H1 (cell line): Measurements from ENCODE around the gene IL1RAP. TPM values are rescaled to one million over a fixed set of nuclear protein-coding genes. Genes with fewer than 3 reads are reported as not detected.

ENCODE experiments used
- HDAC2 ChIP-seq, 2 experiments: fragments of 300-600 bp in 1 of 2; sonication (generic) in 1 of 2; IDR thresholded peaks; 2 replicates each; pipeline ENCODE4 v1.6.1; 2011 to 2012; ENCODE audit warnings: low read depth in 2 of 2, low read length in 2 of 2, mild to moderate bottlenecking in 2 of 2, moderate library complexity in 2 of 2, borderline replicate concordance in 1 of 2, inconsistent platforms in 1 of 2
- TEAD4 ChIP-seq: IDR thresholded peaks from 2 replicates; pipeline ENCODE4 v1.6.1; 2012; ENCODE audit warnings: low read depth, low read length, inconsistent platforms, mixed read lengths
- polyA plus RNA-seq, 7 experiments: library from polyadenylated mRNA; depleted of rRNA in 3 of 7; stranded (reverse) in 5 of 7; unstranded in 2 of 7; fragments of >200 nt in 5 of 7; fragments of 200-250 nt in 2 of 7; gene quantifications; 1 replicate in 5 of 7; 2 replicates in 1 of 7; 4 replicates in 1 of 7; pipeline versions ENCODE4 v1.2.1 to v1.2.3, GENCODE V29; 2011 to 2013; ENCODE audit warnings: missing spikeins in 2 of 7, mixed read lengths in 2 of 7
- total RNA-seq: library from RNA; stranded (reverse); fragmentation: NEBNext Ultra II Directional; extraction: Animal tissue kit (Norgen Biotek cat#: 25700); gene quantifications from 2 replicates; pipeline ENCODE4 v1.2.1, GENCODE V29; 2021

The IL1RAP gene
- total and polyA plus RNA-seq, 2 of the 8 experiments (the other 6 are each of a cell fraction or from before 2014, with no cell fraction given), result 2.4 to 3.9 TPM

GRCh38 chr3:190543671-190544070, 29.8 kb downstream of the IL1RAP start (continued):
- no peak for TF ChIP-seq HDAC2 (IDR thresholded peaks at IDR 0.05; ENCODE audit: borderline replicate concordance in 1 of 2, low read depth in 2 of 2, low read length in 2 of 2)
- no peak for TF ChIP-seq TEAD4
